ENCODE measurements around the gene EIF2AK2.

The EIF2AK2 gene

GRCh38 chr2:37168217-37168981 is 11.6 kb upstream of the EIF2AK2 start:
- no peak for DNase-seq

- no peak for DNase-seq
Measured at GRCh38 chr2:37167636-37168180, 10.9 kb upstream of the EIF2AK2 start.

- no peak for DNase-seq
Measured at GRCh38 chr2:37164757-37165156, 8.0 kb upstream of the EIF2AK2 start.

- DNase-seq = peak; percentile 77
Measured at GRCh38 chr2:37156071-37156856, 516 bp downstream of the EIF2AK2 start.

GRCh38 chr2:37154785-37155184 is 2.0 kb downstream of the EIF2AK2 start:
- DNase-seq = no peak

- DNase-seq = no peak
Measured at GRCh38 chr2:37153224-37153623, 3.6 kb downstream of the EIF2AK2 start.

GRCh38 chr2:37149626-37150322 is 7.0 kb downstream of the EIF2AK2 start:
- no peak for DNase-seq

GRCh38 chr2:37148325-37148724 is 8.5 kb downstream of the EIF2AK2 start:
- no peak for DNase-seq

GRCh38 chr2:37146062-37146461 is 10.7 kb downstream of the EIF2AK2 start:
- no peak for DNase-seq

GRCh38 chr2:37143974-37144373 is 12.8 kb downstream of the EIF2AK2 start:
- DNase-seq = no peak

- DNase-seq = no peak
Measured at GRCh38 chr2:37142546-37142945, 14.2 kb downstream of the EIF2AK2 start.

GRCh38 chr2:37132914-37133313 is 23.9 kb downstream of the EIF2AK2 start:
- no peak for DNase-seq

- DNase-seq = no peak
Measured at GRCh38 chr2:37125416-37125815, 31.4 kb downstream of the EIF2AK2 start.

GRCh38 chr2:37119157-37119556 is 37.6 kb downstream of the EIF2AK2 start:
- no peak for DNase-seq

GRCh38 chr2:37117566-37117965 is 39.2 kb downstream of the EIF2AK2 start:
- DNase-seq = no peak

- DNase-seq = no peak
Measured at GRCh38 chr2:37111958-37112357, 44.8 kb downstream of the EIF2AK2 start.

- no peak for DNase-seq
Measured at GRCh38 chr2:37110306-37111212, 46.2 kb downstream of the EIF2AK2 start.

- no peak for DNase-seq
Measured at GRCh38 chr2:37109523-37109922, 47.3 kb downstream of the EIF2AK2 start.

- no peak for DNase-seq
Measured at GRCh38 chr2:37105150-37105549, 51.6 kb downstream of the EIF2AK2 start.

- no peak for DNase-seq
Measured at GRCh38 chr2:37104178-37104577, 52.6 kb downstream of the EIF2AK2 start.

GRCh38 chr2:37102588-37102987 is 54.2 kb downstream of the EIF2AK2 start:
- DNase-seq = no peak

GRCh38 chr2:37100054-37100453 is 56.7 kb downstream of the EIF2AK2 start:
- DNase-seq = no peak

All from activated CD8-positive, alpha-beta memory T cell treated with anti-CD3 and anti-CD28 coated beads for 24 hours (primary cell).